Fibroblast of the aortic adventitia (primary cell): Measurements from ENCODE around the gene ATP2C2. TPM values are rescaled to one million over a fixed set of nuclear protein-coding genes. Genes with fewer than 3 reads are reported as not detected.

ENCODE experiments used
- DNase-seq: peaks from one replicate; pipeline ENCODE4 v3.0.0-alpha.2; 2010; ENCODE audit warnings: low read depth
- H3K4me3 ChIP-seq: 2 replicates; pipeline ENCODE4 v1.5.1; 2011; ENCODE audit warnings: low read depth, mild to moderate bottlenecking, control low read depth, low read length, moderate library complexity
- total RNA-seq: library from RNA; depleted of rRNA; stranded (reverse); fragments of >200 nt; gene quantifications from 2 replicates; pipeline ENCODE4 v1.2.3, GENCODE V29; 2012; ENCODE audit warnings: low replicate concordance
- TF ChIP-seq, protein P1 (sequence below): IDR thresholded peaks from 2 replicates; pipeline ENCODE4 v1.5.1; 2011; ENCODE audit warnings: mild to moderate bottlenecking, low read length, control low read depth, inconsistent platforms; ENCODE audit not compliant: insufficient read depth

ATP2C2 gene
- total RNA-seq, 1 donor: not detected

DNA sequence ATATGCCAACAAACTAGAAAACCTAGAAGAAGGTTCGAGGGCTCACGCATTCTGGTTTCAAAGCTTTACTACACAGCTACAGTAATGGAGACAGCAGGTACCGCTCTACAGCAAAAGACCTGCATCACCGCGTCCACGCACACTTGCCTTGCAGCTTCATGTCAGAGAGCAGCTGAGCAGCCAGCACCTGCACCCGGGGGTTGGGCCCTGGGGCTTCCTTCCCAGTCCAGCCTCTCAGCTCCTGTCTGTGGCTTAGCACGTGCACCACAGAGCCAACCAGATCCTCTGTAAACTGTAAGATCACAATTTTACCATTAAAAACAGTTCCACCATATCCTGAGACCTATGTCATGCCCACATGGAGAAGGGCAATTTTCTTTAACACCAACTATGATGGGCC is 120.8 kb downstream of the ATP2C2 start:
- DNase-seq: no peak
- TF ChIP-seq, protein P1, sequence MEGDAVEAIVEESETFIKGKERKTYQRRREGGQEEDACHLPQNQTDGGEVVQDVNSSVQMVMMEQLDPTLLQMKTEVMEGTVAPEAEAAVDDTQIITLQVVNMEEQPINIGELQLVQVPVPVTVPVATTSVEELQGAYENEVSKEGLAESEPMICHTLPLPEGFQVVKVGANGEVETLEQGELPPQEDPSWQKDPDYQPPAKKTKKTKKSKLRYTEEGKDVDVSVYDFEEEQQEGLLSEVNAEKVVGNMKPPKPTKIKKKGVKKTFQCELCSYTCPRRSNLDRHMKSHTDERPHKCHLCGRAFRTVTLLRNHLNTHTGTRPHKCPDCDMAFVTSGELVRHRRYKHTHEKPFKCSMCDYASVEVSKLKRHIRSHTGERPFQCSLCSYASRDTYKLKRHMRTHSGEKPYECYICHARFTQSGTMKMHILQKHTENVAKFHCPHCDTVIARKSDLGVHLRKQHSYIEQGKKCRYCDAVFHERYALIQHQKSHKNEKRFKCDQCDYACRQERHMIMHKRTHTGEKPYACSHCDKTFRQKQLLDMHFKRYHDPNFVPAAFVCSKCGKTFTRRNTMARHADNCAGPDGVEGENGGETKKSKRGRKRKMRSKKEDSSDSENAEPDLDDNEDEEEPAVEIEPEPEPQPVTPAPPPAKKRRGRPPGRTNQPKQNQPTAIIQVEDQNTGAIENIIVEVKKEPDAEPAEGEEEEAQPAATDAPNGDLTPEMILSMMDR: no peak
- H3K4me3 ChIP-seq: no peak overlapping the region

DNA sequence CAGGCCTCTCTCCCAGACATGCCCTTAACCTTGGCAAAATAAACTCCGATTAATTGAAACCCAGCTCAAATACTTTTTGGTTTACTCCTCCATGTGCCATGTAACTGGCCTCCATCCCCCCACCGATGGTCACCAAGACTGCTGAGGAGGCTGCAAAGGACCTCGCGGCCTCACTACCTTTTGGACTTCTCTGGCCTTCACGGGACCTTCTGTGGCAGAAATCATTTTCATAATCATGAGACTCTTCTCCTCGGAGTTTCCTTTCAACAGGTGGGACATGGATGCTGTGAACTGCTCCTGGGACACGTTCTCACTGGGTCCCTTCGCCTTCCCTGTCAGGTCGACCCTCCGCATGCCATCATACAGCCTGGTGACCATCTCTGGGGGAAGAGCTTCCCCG is 127.2 kb downstream of the ATP2C2 start:
- no peak overlapping the region for H3K4me3 ChIP-seq
- TF ChIP-seq, protein P1: no peak
- no peak for DNase-seq

DNA sequence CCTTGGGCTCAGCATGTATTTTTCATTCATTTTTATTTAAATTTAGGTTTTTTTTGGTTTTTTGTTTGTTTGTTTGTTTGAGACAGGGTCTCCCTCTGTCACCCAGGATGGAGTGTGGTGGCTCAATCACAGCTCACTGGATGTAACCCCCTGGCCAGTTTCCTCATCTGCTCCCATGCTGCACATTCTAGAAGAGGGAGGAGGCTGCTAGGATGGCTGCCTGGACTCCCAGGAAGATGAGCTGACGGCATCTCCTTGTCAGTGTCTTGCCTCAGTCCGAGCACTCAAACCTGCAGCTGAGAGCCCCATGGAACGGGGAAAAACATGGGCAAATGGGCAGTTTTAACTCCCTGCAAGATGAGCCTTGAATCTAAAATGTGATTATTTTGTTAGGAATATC is 128.7 kb downstream of the ATP2C2 start:
- DNase-seq: no peak
- H3K4me3 ChIP-seq: no peak overlapping the region
- TF ChIP-seq, protein P1: no peak

DNA sequence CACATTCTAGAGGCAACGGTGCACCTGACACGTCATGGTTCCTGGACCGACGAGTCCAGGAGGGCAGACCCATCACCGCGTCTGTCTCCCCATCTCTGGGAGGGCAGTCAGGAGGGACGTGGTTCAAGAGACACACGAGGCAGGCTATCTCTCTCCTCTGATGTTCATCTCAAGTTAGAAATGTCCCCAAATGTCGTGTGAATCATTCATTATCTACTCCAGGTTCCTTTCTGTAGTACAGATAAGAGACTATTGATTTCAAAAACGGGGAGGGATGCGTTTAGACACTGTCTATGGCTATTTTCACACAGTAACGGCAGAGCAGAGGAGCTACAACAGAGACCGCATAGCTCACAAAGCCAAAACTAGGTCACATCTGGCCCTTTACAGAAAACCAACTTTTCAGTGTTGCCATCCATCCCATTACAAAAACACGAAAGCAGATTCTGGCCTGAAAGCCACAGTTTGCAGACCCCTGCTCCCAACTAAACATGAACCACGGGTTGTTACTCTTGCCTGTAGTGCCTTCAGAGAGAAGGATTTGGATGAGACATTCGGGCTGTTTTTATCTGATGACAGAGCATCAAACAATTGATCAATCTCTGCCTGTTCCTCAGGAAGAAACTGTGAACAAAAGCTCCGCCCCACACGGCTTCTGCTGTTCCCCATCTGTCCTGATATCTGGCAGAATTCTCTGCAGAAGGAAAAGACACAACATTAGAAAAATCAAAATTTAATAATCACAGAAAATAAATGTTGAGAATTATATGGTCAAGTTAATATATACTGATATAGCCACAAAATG is 129.3 kb downstream of the ATP2C2 start:
- no peak overlapping the region for H3K4me3 ChIP-seq
- TF ChIP-seq, protein P1: no peak
- DNase-seq: no peak

DNA sequence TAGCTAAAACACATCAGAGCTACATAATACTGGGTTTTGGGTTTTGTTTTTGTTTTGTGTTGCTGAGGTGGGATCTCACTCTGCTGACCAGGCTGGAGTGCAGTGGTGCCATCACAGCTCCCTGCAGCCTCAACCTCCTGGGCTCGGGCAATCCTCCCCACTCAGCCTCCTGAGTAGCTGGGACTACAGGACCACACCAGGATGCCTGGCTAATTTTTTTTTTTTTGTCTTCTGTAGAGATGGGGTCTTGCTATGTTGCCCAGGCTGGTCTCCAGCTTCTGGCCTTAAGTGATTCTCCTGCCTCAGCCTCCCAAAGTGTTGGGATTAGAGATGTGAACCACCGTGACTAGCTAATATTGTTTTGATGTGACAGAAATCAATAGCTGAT is 129.9 kb downstream of the ATP2C2 start:
- H3K4me3 ChIP-seq: no peak overlapping the region
- DNase-seq: no peak
- TF ChIP-seq, protein P1: no peak

DNA sequence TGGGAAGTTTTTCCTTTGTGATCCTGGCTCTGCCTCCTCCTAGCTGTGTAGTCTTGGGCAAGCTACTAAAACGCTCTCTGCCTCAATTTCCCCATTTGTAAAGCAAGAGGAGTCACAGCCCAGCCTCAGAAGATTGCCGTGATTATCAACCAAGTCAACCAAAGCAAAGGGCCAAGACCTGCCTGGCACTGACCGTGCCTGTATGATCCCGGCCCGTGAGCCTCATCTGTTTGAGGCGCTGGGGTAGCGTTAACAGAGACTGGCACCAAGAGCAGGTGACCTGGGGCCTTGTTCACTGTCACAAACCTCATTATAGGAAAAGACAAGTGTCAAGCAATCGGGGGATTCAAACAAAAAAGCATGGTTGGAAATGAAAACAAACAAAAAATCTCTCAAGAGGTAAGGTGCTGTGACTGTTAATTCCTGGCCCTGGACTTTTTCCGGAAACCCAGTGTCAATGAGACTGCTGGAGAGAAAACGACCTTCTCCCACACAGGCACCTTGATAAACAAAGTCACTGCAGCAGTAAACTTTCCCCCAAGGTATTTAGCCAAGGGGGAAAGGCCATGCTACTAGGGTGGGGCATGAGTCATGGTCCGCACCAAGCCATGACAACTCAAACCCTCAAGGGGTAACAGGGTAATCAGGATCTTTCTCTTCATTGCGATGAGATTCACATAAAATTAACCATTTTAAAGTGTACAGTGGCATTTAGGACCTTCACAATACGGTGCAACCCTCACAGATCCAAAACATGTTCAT is 130.7 kb downstream of the ATP2C2 start:
- TF ChIP-seq, protein P1: no peak
- DNase-seq: no peak
- no peak overlapping the region for H3K4me3 ChIP-seq
